ENCODE measurements around the gene HSD11B2.

HSD11B2 gene

DNA sequence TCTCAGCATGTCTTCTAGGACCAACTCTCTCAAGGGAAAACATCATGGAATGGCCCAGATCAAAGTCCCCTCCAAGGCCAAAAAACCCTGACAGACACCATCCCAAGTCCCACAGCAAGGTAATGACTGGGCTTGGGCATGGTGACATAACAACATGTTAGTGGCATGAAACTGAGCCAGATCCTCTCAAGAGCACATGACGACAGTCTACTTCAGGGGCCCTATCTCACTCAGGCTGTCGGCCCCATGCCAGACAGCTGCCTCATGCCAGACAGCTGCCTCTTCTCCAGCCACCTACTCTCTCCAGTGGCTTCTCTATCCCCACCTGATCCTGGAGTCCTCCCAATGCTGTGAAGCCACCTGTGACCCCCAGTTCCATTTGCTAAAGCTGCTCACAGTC is 18.4 kb downstream of the HSD11B2 start:
- no peak for FAIRE-seq

DNA sequence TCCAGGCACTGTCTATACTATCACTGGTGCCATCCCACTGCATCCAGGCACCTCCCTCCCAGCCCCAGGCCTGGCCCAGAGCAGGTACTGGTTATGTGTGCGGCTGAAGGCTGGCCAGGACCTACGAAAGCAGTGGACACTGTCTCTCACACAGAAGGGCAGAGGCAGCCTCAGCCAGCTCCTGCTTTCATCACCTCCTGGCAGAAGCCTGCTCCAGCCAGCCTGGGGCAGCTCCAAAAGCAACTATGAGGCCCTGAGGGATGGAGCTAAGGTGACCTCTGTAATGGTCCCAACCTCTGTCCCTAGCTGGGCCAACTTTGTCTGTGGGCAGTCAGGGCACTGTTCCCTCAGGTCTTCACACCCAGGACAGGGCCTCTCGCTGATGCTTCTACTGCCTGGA is 18.8 kb downstream of the HSD11B2 start:
- FAIRE-seq: no peak
- DNase-seq (ENCODE audit: low spot score): no peak

More for the DNA sequence above, 18.4 kb downstream of the HSD11B2 start:
- DNase-seq (ENCODE audit: low spot score): no peak

DNA sequence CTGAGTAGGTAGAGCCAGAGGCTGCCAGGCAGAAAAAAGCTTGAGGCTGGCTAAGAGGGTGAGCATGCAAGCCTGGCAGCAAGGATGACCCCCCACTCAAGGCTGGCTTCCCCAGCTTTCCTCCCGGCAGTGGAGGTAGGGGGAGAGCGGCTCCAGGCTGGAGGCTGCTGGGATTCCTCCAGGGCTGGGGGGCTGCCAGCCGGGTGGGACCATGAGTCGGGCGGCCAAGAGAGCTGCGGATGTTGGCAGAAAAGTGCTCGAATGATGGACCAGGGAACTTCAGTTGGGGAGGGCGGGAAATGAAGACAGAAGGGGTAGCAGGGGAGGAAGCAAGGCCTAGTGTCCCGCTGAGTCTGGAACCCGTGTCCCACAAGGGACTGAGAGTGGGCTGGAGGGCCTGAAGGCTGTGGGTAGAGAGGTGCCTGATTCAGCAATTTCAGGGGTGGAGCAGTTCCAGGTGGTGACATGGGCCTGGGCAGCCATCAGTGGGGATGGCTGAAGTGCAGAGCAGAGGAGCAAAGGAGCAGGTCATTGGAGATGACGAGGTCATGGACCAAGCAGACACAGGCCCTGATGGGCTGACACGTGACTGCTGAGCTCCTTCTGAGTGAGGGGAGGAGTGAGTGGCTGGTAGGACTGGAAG is 20.3 kb downstream of the HSD11B2 start:
- FAIRE-seq (no peak), DNase-seq (ENCODE audit: low spot score) (no peak)

DNA sequence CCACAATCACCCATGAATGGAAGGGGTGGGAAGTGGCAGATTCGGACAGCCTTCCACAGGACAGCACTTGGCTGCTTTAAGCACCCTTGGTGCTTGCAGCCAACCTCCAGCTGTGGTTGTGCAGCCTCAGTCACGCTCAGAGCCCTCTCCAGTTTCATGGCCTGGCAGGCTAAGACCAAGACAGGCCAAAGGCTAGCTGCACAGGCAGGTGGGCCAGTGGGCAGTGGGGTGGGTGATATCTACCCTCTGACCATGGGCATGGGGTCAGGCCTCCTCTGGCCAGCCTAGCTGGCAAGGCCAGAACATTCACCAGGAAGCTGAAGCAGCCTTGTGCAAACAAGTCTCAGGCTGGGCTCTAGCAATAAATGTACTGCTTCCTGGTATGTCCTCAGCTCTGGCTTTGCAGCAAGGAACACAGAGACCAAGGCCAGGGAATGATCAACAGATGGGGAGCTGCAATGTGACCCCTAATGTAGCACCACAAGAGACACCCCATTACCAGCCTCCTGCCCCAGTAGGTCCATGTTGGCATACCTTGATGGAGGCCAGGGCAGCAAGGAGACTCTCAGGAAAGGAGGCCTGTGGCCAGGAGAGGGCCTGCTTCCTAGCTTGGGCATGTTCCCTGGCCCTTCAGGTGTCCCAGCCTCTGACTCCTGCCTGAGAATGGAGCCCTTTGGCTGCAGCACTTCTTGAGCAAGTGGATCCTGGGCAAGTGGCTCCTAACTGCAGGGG is 20.9 kb downstream of the HSD11B2 start:
- no peak for FAIRE-seq
- DNase-seq (ENCODE audit: low spot score): no peak

DNA sequence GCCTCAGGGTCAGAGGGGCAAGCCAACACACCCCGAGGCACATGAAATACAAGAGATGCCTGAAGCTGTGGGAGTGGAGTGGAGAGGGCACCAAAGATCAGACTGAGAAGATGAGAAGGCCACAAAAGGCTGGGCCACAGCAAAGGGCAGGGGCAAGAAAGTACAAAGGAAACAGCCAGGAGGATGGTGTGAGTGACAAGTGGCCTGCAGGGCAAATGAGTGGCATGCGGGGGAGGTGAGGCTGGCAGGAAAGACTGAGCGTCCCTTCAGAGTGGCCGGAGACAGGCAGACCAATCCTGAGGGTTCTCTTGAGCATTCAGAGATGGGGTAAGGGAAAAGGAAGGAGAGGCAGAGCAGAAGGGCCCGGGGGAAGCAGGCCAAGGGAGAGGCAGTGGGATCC is 23.2 kb downstream of the HSD11B2 start:
- FAIRE-seq (no peak), DNase-seq (ENCODE audit: low spot score) (no peak)

DNA sequence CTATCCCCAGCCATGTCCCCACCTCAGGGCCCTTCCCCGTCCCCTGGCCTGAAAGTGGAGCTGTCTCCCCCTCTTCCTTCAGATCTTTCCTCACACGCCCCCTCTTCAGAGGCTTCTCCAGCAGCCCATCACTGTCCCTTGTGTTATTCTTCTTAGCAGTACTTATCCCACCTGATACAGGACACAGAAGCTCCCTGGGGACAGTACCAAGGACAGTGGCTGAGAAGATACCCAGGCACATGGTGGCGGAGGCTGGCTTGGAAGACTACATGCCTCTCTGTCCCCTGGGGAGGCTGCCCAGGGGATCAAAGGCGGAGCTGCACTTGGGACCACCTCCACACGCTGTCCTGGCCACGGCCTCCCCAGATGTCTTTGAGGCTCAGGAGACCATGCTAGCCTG is 23.9 kb downstream of the HSD11B2 start:
- DNase-seq (ENCODE audit: low spot score) (no peak), FAIRE-seq (no peak)

DNA sequence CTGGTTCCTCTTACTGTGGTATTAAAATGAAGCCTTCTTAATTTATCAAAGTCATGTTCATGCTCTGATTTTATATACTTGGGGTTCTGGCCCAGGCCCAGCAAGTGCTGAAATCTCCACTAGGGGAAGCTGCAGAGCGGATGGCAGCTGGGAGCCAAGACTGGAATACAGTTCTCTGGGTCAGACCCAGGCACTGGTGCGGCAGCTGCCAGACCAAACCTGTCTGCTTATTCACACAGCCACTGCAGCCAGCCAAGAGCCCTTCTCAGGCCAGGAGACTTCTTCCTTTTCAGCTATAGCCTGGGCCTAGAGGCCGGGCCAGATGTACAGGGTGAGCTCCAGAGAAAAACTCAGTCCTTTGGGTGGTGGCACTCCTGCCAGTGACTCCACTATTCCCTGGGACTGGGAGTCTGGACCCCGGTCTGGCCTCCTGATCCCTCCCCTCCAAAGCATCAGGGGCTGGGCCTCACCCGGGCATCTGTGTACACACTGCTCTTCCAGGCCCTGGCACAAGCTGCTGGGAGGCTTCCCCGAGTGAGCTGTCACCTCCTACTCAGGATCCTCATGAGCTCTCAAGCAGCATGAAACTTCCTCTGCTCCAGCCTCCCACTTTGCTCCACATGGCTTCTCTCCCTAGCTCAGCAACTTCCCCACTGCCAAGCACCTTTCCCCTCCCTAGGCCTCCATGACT is 25.6 kb downstream of the HSD11B2 start:
- DNase-seq (ENCODE audit: low spot score) (no peak), FAIRE-seq (no peak)

DNA sequence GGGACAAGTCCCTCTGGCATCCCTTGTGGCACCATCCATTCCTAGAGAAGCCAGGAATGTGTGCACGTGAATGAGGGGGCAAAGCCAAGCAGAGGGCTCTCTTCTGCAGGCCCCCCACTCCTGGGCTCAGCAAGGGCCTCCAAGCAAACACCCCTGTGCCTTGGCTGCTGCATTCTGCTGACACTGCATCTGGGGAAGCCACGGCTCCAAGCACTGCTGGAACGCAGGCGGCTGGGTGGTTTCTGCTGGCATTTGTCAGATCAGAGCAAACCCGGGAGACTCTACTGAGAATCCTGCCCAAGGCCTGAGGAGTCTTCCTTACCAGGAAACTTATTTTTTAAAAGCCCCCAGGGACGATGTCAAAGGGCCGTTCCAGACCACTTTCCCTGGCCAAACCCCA is 26.7 kb downstream of the HSD11B2 start:
- no peak for FAIRE-seq
- no peak for DNase-seq (ENCODE audit: low spot score)

DNA sequence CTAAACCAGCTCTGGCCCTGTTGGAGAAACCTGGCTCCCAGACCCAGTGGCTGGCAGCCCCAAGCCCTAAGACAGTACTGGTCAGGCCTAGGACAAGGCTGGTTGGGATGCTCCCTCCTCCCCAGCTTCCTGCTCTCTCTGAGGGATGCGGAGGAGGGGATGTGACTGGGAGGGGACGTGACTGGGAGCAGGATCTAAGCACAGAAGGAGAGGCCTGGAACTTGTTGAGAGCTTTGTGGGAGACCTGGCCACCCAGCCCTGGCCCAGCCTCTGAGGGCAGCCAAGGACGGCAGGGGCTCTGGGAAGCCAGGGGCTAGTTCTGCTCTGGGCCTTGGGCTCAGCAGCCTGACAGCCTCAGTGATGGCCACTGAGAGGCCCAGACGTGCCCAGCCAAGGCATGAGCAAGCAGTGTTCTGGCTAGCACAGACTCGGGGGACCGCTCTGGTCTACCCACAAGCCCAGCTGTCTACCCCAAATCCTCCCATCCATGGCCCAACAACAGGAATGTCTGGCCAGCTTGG is 27.3 kb downstream of the HSD11B2 start:
- DNase-seq (ENCODE audit: low spot score): no peak
- FAIRE-seq: no peak

DNA sequence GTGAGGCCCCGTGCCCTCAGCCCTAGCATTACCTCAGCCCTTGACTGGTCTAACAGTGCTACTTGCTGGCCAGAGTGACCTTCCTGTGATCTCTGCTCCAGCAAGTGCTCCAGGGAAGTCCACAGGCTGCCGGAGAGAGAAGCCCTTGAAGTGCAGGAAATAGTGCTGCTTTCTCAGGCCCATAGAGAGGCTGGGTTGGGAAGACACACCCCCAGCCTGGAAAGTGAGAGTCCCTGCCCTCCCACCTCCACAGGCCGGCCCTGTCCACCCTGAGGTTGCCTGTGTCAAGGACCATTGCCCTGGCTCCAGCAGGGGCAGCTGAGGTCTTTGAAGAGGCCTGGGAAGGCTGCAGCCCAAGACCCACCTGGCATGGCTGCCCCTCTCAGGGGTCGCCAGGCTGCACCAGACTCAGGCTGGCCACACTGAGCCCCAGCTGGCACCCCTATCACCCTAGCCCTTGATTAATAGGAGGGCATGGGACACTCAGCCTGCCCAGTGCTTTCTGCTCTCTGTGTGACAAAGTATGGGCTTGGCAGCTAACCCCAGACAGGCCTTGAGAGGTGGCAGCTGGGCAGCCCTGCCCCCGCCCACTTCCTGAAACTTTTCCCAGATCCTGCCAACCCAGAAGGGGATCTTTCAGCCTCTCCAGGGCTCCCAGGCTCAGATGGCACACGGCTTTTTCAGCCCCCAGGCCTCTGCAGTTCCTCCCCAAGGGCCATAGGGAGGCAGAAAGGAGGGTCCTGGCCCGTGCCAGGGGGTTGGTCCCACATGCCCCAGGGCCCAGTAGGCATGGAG is 28.3 kb downstream of the HSD11B2 start:
- no peak for FAIRE-seq

DNA sequence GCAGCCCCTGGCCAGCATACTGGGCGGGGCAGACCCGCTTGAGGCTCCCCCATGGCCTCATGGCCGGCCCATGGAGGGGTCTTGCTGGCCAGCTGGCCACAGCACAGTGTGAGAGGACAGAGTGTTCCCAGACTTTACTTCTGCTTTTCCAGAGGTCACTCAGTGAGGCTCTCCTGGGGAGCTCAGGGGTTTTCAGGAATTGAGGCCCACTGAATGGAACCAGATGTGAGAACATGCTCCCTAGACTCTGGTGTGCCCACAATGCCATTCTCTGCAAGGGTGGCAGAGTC is 28.9 kb downstream of the HSD11B2 start:
- no peak for FAIRE-seq
- no peak for DNase-seq (ENCODE audit: low spot score)

More for the DNA sequence above, 28.3 kb downstream of the HSD11B2 start:
- no peak for DNase-seq (ENCODE audit: low spot score)

DNA sequence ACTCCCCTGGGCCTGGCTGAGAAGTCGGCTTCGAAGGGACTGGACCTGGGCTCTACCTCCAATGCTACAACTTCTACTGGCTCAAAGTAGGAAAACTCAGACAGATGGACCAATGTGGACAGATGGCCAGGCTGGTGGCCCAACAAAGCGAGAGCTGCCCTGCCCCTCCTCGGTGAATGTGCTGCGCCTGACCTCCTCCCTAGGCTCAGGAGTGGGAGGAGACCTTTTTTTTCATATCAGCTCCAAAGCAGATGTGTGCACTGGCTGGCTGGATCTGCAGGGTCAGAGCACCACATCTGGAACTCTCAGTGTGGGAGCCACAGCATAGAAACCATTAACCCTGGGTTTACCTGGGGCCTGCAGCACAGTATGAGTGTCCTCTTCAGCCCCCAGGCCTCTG is 29.2 kb downstream of the HSD11B2 start:
- FAIRE-seq (no peak), DNase-seq (ENCODE audit: low spot score) (no peak)

DNA sequence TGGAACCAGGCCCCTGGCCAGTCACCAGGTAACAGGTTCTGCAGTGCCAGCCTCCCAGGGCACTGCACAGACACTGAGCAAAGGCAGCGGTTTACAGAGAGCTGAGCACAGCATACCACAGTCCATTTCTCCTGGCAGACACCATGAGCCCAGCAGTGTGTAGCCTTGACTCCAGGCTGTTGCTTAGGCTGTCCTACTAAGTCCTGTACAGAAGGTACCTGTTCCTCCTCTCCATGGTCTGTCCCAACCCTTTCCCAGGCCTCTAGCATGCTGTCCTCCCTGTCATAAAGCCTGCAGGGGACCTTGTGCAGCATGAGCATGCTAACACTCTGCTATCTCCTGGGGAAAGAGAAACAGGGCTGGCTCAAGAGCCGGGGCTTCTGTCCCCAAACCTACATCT is 30.0 kb downstream of the HSD11B2 start:
- DNase-seq (ENCODE audit: low spot score) (no peak), FAIRE-seq (no peak)

DNA sequence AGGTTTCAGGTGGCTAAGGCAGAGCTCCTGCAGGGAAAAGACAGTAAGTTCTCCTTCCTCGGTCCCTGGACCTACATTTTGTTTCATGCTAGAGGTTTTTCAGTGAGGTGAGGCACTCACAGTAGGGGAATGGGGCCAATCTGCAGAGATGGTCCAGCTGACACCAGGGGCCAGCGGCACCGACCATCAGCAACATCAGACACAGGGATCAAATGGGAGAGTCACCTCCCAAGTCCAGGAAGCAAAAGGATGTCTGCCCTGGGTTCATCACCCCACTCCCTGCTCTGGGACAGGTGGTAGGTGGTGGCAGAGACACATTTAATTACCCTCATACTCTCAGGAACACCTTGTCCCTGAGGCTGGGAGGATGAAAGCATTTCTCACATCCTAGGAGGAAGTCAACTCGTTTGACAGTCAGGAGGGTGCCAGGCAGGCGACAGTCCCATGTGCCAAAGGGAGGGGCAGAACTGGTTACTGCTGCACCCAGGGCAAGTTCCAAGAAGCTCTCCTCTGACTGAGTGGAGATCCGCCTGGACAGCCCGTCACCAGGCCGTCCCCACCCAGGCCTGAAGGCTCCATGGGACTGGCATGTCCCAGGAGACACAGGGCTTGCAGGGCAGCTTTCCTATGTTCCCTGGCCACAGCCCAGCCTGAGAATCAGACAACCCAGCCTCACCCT is 30.8 kb downstream of the HSD11B2 start:
- no peak for DNase-seq (ENCODE audit: low spot score)
- FAIRE-seq: no peak

DNA sequence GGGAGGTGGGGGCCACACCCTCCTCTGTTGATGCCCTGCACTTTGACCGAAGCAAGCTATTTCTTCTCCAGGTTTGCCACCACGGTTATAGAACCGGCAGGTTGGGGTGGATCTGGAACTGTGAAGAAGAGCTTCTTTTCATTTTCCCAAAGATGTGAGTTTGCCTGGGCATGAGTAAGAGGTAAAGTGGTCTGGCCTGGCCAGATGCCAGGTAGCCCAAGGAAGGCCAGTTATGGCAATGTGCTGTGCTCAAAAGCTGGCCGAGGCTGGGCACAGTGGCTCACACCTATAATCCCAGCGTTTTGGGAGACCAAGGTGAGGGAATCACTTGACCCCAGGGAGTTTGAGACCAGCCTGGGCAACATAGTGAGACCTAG is 31.3 kb downstream of the HSD11B2 start:
- DNase-seq (ENCODE audit: low spot score) (no peak), FAIRE-seq (no peak)

DNA sequence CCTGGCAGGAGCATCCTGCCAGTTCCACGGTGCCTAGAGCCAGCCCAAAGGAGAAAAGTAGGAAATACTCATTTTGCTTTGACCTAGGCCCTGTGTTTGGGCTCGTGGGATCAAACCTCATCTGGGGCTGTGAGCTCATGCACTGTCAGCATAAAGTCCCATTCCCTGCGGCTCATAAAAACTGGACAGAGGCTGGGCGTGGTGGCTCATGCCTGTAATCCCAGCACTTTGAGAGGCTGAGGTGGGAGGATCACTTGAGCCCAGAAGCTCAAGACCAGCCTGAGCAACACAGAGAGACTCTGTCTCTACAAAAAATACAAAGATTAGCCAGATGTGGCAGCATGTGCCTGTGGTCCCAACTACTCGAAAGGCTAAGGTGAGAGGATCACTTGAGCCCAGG is 32.1 kb downstream of the HSD11B2 start:
- FAIRE-seq (no peak), DNase-seq (ENCODE audit: low spot score) (no peak)

DNA sequence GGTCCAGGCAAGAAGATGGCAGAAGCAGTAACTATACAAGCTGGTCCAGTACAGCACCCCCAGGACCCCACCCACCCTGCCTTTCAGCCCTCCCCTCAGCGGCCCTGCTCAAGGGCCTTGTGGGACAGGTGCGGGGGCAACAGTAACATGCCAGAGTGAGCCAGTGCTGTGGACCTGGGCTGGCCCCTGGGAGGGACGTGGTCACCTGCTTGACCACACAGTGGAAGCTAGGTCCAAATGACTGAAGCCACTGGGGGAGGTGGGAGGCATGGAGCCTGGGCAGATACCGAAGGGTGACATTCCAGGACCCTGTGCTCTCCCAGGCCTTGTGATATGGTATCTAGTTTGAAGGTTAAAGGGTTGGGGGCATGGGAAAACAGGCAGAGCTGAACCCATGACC is 32.8 kb downstream of the HSD11B2 start:
- FAIRE-seq: no peak
- no peak for DNase-seq (ENCODE audit: low spot score)

DNA sequence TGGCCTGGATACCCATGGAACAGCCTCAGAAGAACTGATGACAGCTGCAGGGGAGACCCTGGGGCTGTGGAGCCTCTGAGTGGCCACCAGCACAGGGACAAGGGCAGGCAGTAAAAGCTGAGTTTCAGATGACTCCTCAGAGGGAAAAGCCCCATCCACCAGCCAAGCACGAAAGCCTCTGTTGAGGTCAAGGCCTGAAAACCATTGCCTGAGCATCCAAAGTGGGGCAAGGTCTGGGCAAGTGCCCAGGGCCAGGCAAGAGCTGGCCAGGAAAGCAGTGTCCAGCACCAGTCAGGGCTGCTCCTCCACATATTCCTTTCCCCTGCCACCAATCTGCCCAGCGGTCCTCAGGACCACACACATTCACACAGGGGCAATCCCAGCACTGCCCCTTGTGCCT is 33.6 kb downstream of the HSD11B2 start:
- FAIRE-seq (no peak), DNase-seq (ENCODE audit: low spot score) (no peak)

DNA sequence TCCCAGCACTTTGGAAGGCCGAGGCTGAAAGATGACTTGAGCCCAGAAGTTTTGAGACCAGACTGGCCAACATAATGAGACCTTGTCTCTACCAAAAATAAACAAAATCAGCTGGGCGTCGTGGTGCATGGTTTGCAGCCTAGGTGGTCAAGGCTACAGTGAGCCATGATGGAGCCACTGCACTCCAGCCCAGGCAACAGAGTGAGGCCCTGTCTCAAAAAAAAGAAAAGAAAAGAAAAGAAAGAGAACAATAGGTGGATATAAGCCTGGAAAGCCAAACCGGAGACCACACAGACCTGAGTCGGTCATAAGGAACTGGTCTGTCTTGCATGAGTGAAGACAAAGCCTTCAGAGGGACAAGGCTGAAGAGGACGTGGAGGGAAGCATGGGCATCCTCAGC is 35.7 kb downstream of the HSD11B2 start:
- no peak for FAIRE-seq
- no peak for DNase-seq (ENCODE audit: low spot score)

DNA sequence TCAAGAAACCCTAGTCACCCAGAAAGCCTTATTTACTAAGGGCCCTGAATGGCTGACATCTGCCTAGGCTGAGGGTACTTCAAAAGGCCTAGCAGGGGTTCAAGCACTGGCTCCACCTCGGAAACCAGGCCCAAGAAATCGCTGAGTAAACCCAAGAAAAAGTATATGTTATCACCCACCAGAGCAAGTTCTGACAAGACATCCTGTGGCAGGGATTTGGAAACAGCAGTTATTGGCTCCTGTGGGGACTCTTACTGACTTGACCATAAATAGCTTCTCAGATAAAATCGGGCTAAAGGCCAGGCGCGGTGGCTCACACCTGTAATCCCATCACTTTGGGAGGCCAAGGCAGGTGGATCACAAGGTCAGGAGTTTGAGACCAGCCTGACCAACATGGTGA is 37.8 kb downstream of the HSD11B2 start:
- no peak for DNase-seq (ENCODE audit: low spot score)

DNA sequence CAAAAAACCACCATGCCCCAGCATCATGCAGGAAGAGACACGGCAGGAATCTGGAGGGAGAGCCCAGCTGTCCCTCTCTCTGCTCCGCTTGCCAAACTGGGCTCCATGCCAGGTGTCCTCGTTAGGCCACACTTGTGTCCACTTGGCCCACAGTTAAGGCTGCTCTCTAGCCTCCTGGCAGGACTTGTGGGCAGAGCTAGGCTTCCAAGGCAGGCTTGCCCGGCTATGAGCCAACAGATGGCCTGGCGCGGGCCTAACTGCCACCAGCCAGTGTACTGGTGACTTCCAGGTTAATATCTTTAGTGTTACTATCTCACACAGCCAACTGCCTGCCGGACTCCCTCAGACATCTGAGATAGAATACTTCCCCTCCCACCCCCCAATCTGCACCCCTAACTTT is 39.4 kb downstream of the HSD11B2 start:
- no peak for FAIRE-seq

More for the DNA sequence above, 37.8 kb downstream of the HSD11B2 start:
- no peak for FAIRE-seq

More for the DNA sequence above, 39.4 kb downstream of the HSD11B2 start:
- no peak for DNase-seq (ENCODE audit: low spot score)

All from RCC 7860 (cell line).